Upper lobe of left lung (tissue), 4 donors: ENCODE results near the gene SLC9A5.
A peak's percentile ranks its signal among the peaks of the same experiment; 100 is the strongest.

Source experiments
- CTCF ChIP-seq, 6 experiments: fragments of 450-650 bp in 4 of 6; fragments of 200-600 bp in 2 of 6; sonication (generic) in 2 of 6; IDR thresholded peaks; one replicate each; pipeline ENCODE4 v1.5.1; 2016 to 2019; ENCODE audit warnings: antibody characterized with exemption in 6 of 6
- EP300 ChIP-seq, 4 donors: sonication (generic); formaldehyde crosslinking; IDR thresholded peaks; one replicate each; pipeline ENCODE4 v1.5.1; 2017; ENCODE audit warnings: antibody characterized with exemption in 4 of 4, control low read depth in 2 of 4
- POLR2A ChIP-seq, 4 donors: fragments of 450-650 bp; IDR thresholded peaks; one replicate each; pipeline ENCODE4 v1.5.1; 2016 to 2017; ENCODE audit warnings: antibody characterized with exemption in 4 of 4, mild to moderate bottlenecking in 2 of 4
- POLR2AphosphoS5 ChIP-seq, 2 donors: sonication (generic); formaldehyde crosslinking; IDR thresholded peaks; one replicate each; pipeline ENCODE4 v1.5.1; 2017; ENCODE audit warnings: antibody characterized with exemption in 2 of 2

DNA sequence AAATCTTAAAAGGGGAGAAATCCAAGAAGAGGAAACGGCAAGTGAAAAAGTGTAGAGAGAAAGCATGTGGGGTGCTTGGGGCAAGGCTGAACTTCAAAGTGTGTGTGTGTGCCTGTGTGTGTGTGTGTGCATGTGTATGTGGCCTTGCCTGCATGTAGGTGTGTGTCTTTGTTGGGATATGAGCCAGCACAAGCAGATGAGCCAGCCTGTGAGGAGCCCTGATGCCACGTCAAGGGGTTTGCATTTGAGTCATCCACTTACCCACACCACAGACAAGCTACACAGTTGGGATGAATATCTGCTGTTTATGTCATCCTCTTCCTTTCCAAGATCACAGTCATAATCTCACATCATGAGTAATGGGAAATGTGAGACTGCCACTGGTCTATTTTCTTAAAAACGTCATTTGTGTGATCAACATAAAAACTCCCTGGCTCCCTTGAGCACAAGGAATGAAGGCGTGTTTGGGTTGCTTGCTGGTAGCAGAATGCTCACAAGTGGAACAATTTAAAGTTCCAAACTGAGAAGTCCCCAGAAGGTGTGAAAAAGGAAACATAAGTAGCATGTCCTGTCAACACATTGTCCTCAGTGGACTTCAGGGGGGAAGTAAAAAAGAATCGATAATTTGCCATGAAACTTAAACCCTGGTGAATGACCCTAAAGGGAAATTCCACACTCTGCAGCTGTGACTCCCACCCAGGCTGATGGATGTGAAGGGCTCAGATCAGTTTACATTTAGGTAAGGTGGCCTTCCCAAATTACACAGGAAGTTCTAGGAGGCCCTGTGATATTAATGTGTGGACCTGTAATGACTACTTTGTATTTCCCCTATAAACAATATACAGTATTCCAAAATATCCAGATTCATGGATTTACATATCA, 63.1 kb downstream of the SLC9A5 start:
- TF ChIP-seq EP300 (IDR thresholded peaks at IDR 0.05): peak in 1 of 4 donors; percentile 24
- TF ChIP-seq CTCF (IDR thresholded peaks at IDR 0.05): no peak
- TF ChIP-seq POLR2AphosphoS5 (IDR thresholded peaks at IDR 0.05): peak in 1 of 2 donors; percentile 21
- no peak for TF ChIP-seq POLR2A (IDR thresholded peaks at IDR 0.05)
